Gastrocnemius medialis (tissue), 4 donors: ENCODE results near the gene GNAI3. TPM values are rescaled to one million over a fixed set of nuclear protein-coding genes. Genes with fewer than 3 reads are reported as not detected.

ENCODE experiments used
- ATAC-seq, 2 donors: fragments of 150-250 bp; one replicate each; pipeline ENCODE4 v1.9.1; 2016
- DNase-seq, 2 donors: peaks; one replicate each; pipeline ENCODE4 v3.0.0-alpha.2; 2019
- H3K27ac ChIP-seq, 4 donors: fragments of 200-600 bp; sonication (generic); 1 replicate in 1 of 4; 2 replicates in 3 of 4; pipeline ENCODE4 v1.5.1; 2016 to 2018; ENCODE audit warnings: mild to moderate bottlenecking in 2 of 4, moderate library complexity in 1 of 4
- H3K27me3 ChIP-seq, 3 donors: fragments of 200-600 bp; sonication (generic) in 2 of 3; 1 replicate in 1 of 3; 2 replicates in 2 of 3; pipeline versions ENCODE4 v1.5.1 to v1.6.0; 2016 to 2019; ENCODE audit warnings: mild to moderate bottlenecking in 1 of 3, moderate library complexity in 1 of 3
- H3K36me3 ChIP-seq, 2 donors: fragments of 200-600 bp; sonication (generic) in 1 of 2; one replicate each; pipeline ENCODE4 v1.5.1; 2017 to 2018
- H3K4me1 ChIP-seq, 2 donors: fragments of 200-600 bp; sonication (generic) in 1 of 2; one replicate each; pipeline ENCODE4 v1.5.1; 2016 to 2017; ENCODE audit warnings: mild to moderate bottlenecking in 2 of 2
- H3K4me3 ChIP-seq, 4 donors: fragments of 200-600 bp; sonication (generic) in 3 of 4; 1 replicate in 1 of 4; 2 replicates in 3 of 4; pipeline ENCODE4 v1.5.1; 2016 to 2019; ENCODE audit warnings: mild to moderate bottlenecking in 2 of 4
- H3K9me3 ChIP-seq, 3 donors: fragments of 200-600 bp; sonication (generic) in 2 of 3; 1 replicate in 1 of 3; 2 replicates in 2 of 3; pipeline ENCODE4 v1.5.1; 2016 to 2019
- CTCF ChIP-seq, 5 experiments: fragments of 450-650 bp in 3 of 5; fragments of 200-600 bp in 2 of 5; sonication (generic) in 2 of 5; IDR thresholded peaks in 4 of 5; conservative IDR thresholded peaks in 1 of 5; 1 replicate in 4 of 5; 2 replicates in 1 of 5; pipeline ENCODE4 v1.5.1; 2016 to 2019; ENCODE audit warnings: antibody characterized with exemption in 5 of 5, mild to moderate bottlenecking in 3 of 5, moderate library complexity in 3 of 5
- POLR2A ChIP-seq, 2 donors: fragments of 450-650 bp; IDR thresholded peaks; one replicate each; pipeline ENCODE4 v1.6.1; 2017; ENCODE audit warnings: antibody characterized with exemption in 2 of 2, mild to moderate bottlenecking in 2 of 2, moderate library complexity in 2 of 2
- in situ Hi-C, 4 donors: fragments of 200-750 bp; cut with MboI; loops; one replicate each; pipeline versions ENCODE4 v1.15.0 to v1.8.0; 2017; ENCODE audit warnings: low sequenced_read_pairs in 4 of 4
- intact Hi-C: fragments of 100-400 bp; cut with DNase I; formaldehyde crosslinking; loops from one replicate; pipeline ENCODE4 v1.15.1; 2023; ENCODE audit warnings: low total_unique reads
- total RNA-seq, 4 donors: library from RNA; depleted of rRNA; stranded (reverse); fragments of >200 nt; gene quantifications; one replicate each; pipeline versions ENCODE4 v1.1.0 to v1.2.3, GENCODE V29; 2016

Gene GNAI3
- total RNA-seq, 4 donors from 2014 or later, result 0.90 to 2.5 (median 1.8) TPM

GRCh38 chr1:109619576-109620400, 71.4 kb downstream of the GNAI3 start, which contains the start of the genes AMPD2 and GNAT2:
Gene AMPD2, plus strand, starts transcription at chr1:109619837. Its CDS starts 1,339 bp downstream, at chr1:109621176.
Gene GNAT2, minus strand, starts transcription at chr1:109619616. Its CDS starts 6,746 bp downstream, at chr1:109612870.
- DNase-seq (peak; percentile 58 to 77), ATAC-seq (peak; percentile 57 to 64)
- Histone ChIP-seq H3K36me3 (no peaks in the 10 kb centered on the region), H3K4me3 (peak within 1 kb of the TSS; percentile 64 to 87 (median 66)), H3K27me3 (peaks cover 0 to 4% (median 0%) of the 10 kb centered on the region in 3 donors), H3K9me3 (no peaks in the 10 kb centered on the region), H3K4me1 (peaks cover 4 to 24% of the 10 kb centered on the region in 2 donors), H3K27ac (peak within 1 kb of the TSS; percentile 62 to 73 (median 71))
- intact Hi-C loops, result loop anchor here (2.0 to 5.0 kb wide), 2 partner anchors 73 to 127 kb away; partner anchors contain the start of gene CYB561D1
- in situ Hi-C loops, result loop anchor here (5.0 to 10.0 kb wide), 3 partner anchors 72 to 365 kb away; partner anchors contain the start of genes GNAI3 (in 4 of the 4) and AHCYL1 (in 1 of the 4)
- TF ChIP-seq POLR2A (IDR thresholded peaks at IDR 0.05) (peak in 1 of 2 donors; percentile 23), CTCF (IDR thresholded peaks at IDR 0.05 in 4 of 5, conservative IDR thresholded peaks at IDR 0.05 in 1 of 5) (no peak)

- peak overlapping the region; percentile 64 to 87 (median 66) for H3K4me3 ChIP-seq
- in situ Hi-C loops, result loop anchor here (5.0 to 10.0 kb wide), 3 partner anchors 73 to 364 kb away; partner anchors contain the start of genes GNAI3 (in 4 of the 4) and AHCYL1 (in 1 of the 4)
- H3K27ac ChIP-seq, result peak overlapping the region; percentile 62 to 73 (median 71)
- peaks cover 4 to 24% of the 10 kb centered on the region in 2 donors for H3K4me1 ChIP-seq
- H3K27me3 ChIP-seq, result peaks cover 0 to 4% (median 0%) of the 10 kb centered on the region in 3 donors
- ATAC-seq (peak; percentile 41 to 53), DNase-seq (no peak)
- no peaks in the 10 kb centered on the region for H3K9me3 ChIP-seq
- intact Hi-C loops, result loop anchor here (2.0 kb wide), 1 partner anchor 74 kb away; no protein-coding TSS in a partner anchor
- TF ChIP-seq CTCF (IDR thresholded peaks at IDR 0.05 in 4 of 5, conservative IDR thresholded peaks at IDR 0.05 in 1 of 5) (no peak), POLR2A (IDR thresholded peaks at IDR 0.05) (no peak)
- H3K36me3 ChIP-seq, result no peaks in the 10 kb centered on the region
Observed at GRCh38 chr1:109620401-109620791, 72.0 kb downstream of the GNAI3 start.

- Histone ChIP-seq H3K4me1 (peaks cover 4 to 24% of the 10 kb centered on the region in 2 donors), H3K4me3 (peak overlapping the region; percentile 64 to 87 (median 66)), H3K27me3 (peaks cover 0 to 4% (median 0%) of the 10 kb centered on the region in 3 donors), H3K27ac (peak overlapping the region; percentile 62 to 73 (median 71)), H3K36me3 (no peaks in the 10 kb centered on the region), H3K9me3 (no peaks in the 10 kb centered on the region)
- DNase-seq (peak; percentile 69 to 75), ATAC-seq (peak; percentile 48 to 51)
- in situ Hi-C loops (loop anchor here (5.0 to 10.0 kb wide), 3 partner anchors 74 to 364 kb away; partner anchors contain the start of genes GNAI3 (in 4 of the 4) and AHCYL1 (in 1 of the 4)), intact Hi-C loops (loop anchor here (2.0 kb wide), 1 partner anchor 74 kb away; no protein-coding TSS in a partner anchor)
- no peak for TF ChIP-seq CTCF (IDR thresholded peaks at IDR 0.05 in 4 of 5, conservative IDR thresholded peaks at IDR 0.05 in 1 of 5)
- no peak for TF ChIP-seq POLR2A (IDR thresholded peaks at IDR 0.05)
Observed at GRCh38 chr1:109620841-109621286, 72.4 kb downstream of the GNAI3 start.

- DNase-seq, result no peak
- peaks cover 4 to 24% of the 10 kb centered on the region in 2 donors for H3K4me1 ChIP-seq
- H3K9me3 ChIP-seq, result no peaks in the 10 kb centered on the region
- peak overlapping the region in 1 of 4 donors; percentile 73 for H3K27ac ChIP-seq
- no peak for ATAC-seq
- no peak for TF ChIP-seq POLR2A (IDR thresholded peaks at IDR 0.05)
- no peak for TF ChIP-seq CTCF (IDR thresholded peaks at IDR 0.05 in 4 of 5, conservative IDR thresholded peaks at IDR 0.05 in 1 of 5)
- H3K36me3 ChIP-seq, result no peaks in the 10 kb centered on the region
- intact Hi-C loops, result loop anchor here (2.0 kb wide), 1 partner anchor 75 kb away; no protein-coding TSS in a partner anchor
- H3K4me3 ChIP-seq, result peak overlapping the region; percentile 64 to 87 (median 66)
- H3K27me3 ChIP-seq, result peaks cover 0 to 4% (median 0%) of the 10 kb centered on the region in 3 donors
- in situ Hi-C loops, result loop anchor here (5.0 to 10.0 kb wide), 3 partner anchors 74 to 363 kb away; partner anchors contain the start of genes GNAI3 (in 4 of the 4) and AHCYL1 (in 1 of the 4)
Observed at GRCh38 chr1:109621379-109622136, 73.1 kb downstream of the GNAI3 start.
